HG02623 (cell line): ENCODE results near the gene SLC16A8.
"Not testable (repeated sequence)": the region's sequence is repeated elsewhere in the genome, so short reads cannot be mapped to it uniquely, and the experiment has no call there.

Experiments
- ATAC-seq: cut with Tn5 transposase; IDR thresholded peaks from one replicate; pipeline ENCODE4 v1.9.1; 2021; ENCODE audit warnings: moderate library complexity; ENCODE audit not compliant: unreplicated experiment

The SLC16A8 gene

GRCh38 chr22:38088629-38089473 is 4.9 kb upstream of the SLC16A8 start:
- no peak for ATAC-seq

DNA sequence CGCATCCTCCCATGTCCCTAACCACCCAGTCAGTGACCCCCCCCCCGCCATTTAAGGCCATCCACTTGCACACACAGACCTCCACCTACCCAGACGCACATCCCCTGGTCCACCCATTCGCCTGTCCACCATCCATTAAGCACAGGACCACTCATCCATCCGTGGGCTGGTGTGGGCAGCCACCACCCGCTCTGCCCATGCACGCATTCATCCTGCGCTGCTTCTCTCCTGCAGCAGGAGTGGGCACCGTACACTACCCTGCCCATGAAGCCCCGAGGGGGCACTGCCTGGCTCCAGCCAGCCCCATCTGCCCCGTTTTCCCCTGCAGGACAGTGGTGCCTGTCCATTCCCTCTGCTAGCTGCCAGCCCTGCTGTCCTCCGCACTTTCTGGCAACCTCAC is 3.9 kb upstream of the SLC16A8 start:
- no peak for ATAC-seq

GRCh38 chr22:38086942-38087341 is 3.0 kb upstream of the SLC16A8 start:
- ATAC-seq = no peak

GRCh38 chr22:38086001-38086845 is 2.2 kb upstream of the SLC16A8 start:
- ATAC-seq = no peak

DNA sequence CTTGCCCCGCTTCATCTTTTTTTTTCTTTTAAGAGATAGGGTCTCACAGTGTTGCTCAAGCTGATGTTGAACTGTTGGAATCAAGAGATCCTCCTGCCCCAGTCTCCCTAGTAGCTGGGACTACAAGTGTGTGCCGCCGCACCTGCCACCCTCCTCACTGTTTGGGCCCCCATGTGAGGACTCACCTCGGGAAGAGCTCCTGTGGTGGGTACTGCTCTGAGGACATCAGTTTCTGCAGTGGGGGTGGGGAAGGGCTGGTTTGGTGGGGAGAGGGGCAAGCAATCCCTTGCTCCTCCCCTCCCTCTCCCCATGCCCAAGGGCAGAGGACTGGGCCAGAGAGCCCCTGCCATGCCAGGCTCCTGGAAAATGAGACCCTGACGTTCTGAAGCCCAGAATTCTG is 1.5 kb upstream of the SLC16A8 start:
- no peak for ATAC-seq

GRCh38 chr22:38085056-38085455 is 1.1 kb upstream of the SLC16A8 start:
- ATAC-seq = no peak

DNA sequence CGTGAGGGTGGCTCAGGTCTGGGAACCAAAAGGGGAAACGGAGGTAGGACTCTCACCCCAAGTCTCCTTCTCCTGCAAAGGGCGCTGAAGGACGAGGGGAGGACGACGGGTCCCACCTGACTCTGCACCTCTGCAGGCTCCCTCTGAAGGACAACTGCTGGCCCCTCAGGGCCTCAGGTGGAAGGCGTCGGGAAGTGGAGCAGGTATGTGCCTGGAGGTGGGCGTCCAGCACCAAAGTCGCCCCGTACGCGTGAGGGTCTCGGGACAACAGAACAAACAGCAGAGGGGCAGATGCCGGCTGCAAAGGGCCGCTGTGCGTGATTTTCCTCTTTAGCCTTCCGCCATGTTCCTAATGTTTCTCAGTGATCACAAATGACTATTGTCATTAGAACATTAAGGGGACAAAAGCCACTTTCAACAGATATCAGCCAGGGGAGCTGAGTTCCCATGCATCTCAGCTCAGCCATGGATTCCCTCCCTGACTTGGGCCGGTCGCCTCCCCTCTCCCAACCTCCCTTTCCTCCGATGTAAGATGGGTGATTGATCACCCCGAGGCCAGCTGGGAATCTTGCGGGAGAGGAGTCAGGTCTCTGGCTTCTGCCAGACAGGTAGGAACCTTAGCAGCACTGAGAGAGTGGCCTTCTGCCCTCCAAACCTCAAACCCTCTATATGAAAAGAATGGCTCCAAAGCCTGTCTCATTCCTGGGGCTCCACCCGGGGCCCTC is 836 bp downstream of the SLC16A8 start:
- no peak for ATAC-seq

DNA sequence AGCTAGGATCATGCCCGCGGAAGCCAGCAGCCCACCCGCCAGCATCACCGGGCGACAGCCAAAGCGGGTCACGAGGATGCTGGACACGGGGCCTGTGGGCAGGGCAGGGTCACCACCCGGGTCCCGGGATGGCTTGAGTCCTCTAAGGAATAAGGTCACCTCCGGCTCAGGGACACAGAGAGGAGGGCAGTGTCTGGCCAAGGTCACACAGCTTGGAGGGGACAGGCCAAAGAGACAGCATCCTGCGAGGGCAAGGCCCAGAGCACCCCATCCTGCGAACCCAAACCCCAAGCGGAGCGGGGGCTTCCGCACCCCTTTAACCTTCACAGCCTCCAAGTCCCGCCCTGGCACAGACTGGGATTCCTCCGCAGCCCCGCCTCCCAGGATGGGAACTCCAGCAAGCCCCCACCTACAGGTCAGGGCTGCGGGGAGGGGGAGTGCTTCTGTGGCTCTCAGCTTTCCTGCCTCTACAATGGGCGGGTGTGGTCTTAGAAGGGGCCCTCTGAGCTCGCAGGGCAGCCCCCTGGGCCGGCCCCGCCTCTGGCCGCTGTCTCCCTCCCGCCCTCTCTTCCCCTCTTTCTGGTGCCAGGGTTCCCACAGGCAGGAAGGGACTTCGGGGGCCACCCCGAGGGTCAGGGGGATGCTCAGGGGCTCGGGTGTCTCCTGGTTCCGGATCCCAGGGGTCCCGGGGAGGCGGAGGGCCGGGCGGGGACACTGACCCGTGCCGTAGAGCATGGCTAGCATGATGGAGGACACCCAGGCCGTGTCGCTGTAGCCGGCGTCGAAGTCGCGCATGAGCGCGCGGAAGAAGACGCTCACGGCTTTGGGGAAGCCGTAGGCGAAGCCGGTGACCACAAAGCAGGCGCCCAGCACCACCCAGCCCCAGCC is 1.8 kb downstream of the SLC16A8 start:
- no peak for ATAC-seq

DNA sequence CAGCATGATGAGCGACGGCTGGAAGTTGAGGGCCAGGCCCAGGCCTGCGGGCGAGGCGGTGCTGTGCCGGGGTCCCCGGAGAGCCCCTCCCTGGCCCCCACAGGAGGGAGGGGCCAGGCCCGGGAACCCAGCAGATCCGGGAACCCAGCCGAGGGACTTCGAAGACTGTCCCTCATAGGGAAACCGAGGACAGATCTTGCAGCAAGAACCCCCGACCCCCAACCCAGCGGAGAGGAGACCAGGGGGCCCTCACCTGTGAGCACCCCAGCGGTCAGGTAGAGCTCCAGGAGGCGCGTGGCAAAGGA is 2.4 kb downstream of the SLC16A8 start:
- no peak for ATAC-seq

DNA sequence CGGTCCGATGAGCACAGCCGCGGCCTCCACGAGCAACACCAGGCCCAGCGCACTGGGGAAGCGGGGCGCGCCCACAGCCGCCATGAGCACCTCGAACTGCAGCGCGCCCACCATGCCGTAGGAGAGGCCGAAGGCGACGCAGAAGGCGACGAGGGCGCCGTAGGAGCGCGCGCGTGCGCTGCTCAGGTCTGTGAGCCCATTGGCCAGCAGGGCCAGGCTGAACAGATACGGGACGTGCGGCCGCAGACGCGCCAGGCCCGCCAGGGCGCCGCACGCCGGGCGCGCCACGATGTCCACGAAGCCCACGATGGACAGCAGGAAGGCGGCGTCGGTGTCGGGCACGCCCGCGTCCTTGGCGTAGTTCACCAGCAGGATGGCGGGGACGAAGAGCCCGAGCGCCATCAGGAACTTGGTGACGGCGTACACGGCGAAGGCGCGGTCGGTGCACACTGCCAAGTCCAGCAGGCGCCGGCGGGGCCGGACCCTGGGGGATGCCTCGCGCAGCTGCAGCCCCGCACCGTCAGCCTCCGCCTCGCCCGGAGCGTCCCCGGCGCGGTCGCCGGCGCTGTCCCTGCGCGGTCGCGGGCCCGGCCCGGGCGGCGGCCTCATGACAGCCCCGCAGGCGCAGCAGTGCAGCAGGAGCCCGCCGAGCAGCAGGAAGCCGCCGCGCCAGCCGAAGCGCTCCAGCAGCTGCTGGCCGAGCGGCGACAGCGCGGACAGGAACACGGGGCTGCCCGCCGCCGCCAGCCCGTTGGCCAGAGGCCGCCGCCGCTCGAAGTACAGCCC is 2.9 kb downstream of the SLC16A8 start:
- no peak for ATAC-seq

DNA sequence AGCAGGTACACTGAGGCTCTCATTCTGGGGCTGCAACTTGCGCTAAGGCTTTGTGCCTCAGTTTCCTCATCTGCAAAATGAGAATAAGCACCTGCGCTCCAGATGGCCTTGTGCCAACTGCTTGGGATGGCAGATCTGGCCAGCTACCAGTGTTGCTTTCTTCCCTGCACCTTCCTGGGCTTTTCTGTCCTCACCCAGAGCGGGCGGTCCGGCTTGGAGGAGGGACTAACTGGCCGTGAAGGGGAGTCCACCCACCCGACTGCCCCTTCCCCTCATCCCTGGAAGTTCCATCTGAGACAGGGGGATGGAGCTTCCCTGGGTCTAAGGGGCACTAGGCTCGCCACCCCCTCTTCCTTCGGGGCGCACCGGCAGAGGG is 3.5 kb downstream of the SLC16A8 start:
- no peak for ATAC-seq

DNA sequence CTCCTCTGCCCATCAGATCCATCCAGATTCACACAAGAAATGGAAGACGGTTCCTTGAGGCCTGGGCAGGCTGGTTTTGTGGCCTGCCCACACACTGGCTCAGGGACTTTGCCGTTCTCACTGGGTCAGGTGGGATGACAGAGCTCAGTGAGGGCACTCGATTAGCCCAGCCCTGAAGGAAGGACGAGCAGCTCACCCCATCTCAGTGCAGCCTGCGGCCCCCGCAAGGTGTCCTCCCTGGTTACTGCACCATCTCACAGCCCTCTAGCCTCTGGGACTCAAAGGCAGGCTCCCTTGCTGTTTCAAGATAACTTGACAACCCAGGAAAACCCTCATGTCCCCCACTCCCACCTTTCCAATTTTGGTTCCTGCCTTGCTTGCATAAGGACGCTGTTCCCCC is 4.2 kb downstream of the SLC16A8 start:
- no peak for ATAC-seq

DNA sequence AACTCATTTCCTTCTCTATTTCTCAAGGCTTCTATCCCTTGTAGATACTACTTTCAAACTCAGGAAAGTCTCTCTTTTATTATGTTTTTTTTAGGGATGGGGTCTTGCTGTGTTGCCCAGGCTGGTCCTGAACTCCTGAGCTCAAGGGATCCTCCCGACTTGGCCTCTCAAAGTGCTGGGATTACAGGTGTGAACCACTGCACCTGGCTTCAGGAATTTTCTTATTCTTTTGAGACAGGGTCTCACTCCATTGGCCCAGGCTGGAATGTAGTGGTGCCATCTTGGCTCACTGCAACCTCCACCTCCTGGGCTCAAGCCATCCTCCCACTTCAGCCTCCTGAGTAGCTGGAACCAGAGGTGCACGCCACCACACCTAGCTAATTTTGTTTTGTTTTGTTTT is 4.8 kb downstream of the SLC16A8 start:
- not testable (repeated sequence) for ATAC-seq

DNA sequence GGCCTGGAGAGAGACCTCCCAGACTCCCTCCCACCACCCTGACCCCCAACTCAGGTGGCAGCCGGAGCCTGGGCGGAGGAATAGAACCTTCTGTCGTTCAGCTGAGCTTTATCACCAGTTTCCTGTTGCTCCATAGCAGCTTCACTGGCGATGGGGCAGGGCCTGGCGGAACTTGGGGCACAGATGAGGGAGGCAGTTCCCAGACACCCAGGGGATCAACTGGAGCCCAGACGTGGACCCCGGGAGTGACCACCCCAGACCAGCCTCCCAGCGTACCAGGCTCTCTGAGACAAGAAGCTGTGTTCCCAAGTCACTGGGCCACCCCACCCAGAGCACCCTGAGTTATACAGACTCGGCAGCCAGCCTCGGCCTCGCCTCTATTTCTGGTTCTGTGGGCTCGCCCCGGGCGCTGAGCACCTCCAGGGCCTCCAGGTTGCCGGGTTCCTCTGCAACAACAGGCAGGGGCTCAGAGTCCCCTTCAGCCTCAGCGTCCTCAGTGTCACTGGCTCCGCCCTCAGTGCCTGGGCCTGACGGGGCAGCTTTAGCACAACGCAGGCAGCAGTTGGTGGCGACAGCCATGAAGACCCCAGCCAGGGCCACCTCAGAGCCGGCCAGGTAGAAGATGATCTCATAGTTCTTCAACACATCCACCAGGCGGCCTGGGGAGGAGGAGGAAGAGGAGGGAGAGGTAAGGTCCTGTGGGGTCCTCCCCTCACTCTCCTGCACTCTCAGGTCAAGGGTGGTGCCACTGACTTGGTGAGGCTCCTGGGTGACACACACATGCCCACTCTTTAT is 5.7 kb downstream of the SLC16A8 start:
- ATAC-seq = no peak

GRCh38 chr22:38077595-38077994 is 6.4 kb downstream of the SLC16A8 start:
- ATAC-seq = no peak

DNA sequence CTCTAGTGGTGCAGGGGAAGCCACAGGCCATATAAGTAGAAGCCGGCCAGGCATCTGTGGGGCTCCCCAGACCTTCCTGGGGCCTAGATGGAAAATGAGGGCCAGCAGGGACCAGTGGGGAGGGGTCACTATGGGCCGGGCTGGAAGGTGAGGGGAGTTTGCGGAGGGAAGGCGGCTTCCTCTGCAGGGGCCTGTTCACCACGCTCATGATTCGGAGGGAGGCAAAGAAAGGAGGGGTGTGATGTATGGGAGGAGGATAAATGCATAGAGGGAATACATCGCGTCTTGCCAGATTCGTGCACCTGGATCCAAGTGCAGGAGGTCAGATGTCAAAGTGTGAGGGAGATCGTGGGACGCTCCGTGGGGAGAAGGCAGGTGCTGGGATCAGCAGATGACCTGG is 6.9 kb downstream of the SLC16A8 start:
- no peak for ATAC-seq

- ATAC-seq = no peak
Measured at GRCh38 chr22:38075961-38076360, 8.0 kb downstream of the SLC16A8 start.

GRCh38 chr22:38075105-38075825 is 8.7 kb downstream of the SLC16A8 start:
- ATAC-seq = no peak
